ENCODE data around the gene SDCCAG8.

- TF ChIP-seq CTCF (IDR thresholded peaks at IDR 0.05) (no peak), EP300 (IDR thresholded peaks at IDR 0.05) (no peak), POLR2A (IDR thresholded peaks at IDR 0.05) (no peak), POLR2AphosphoS5 (IDR thresholded peaks at IDR 0.05) (no peak)
These were observed 56.0 kb downstream of the SDCCAG8 start for GRCh38 chr1:243311809-243312208.

Measured in suprapubic skin (tissue), 4 donors.